B cell (primary cell): ENCODE results near the gene MAML3. TPM values are rescaled to one million over a fixed set of nuclear protein-coding genes. Genes with fewer than 3 reads are reported as not detected.

Experiments used
- ATAC-seq: fragments of 200-7000 bp; cut with Tn5 transposase; one replicate; pipeline ENCODE4 v1.10.0; 2021; ENCODE audit warnings: low read depth, mild to moderate bottlenecking, moderate number of reproducible peaks, moderate library complexity
- CTCF ChIA-PET: fragments of 350-600 bp; sonication (Branson Sonifier 250); formaldehyde crosslinking; loops from one replicate; lab custom pipeline; 2021; ENCODE audit warnings: antibody characterized with exemption, inconsistent platforms; lab: Charles Lee
- POLR2A ChIA-PET: fragments of 350-600 bp; sonication (Branson Sonifier 250); formaldehyde crosslinking; loops from one replicate; lab custom pipeline; 2021; ENCODE audit warnings: antibody characterized with exemption; lab: Charles Lee
- DNase-seq: peaks from one replicate; pipeline ENCODE4 v3.0.0; 2013
- H2AFZ ChIP-seq: 2 replicates; pipeline ENCODE4 v1.6.1; 2012; ENCODE audit warnings: mild to moderate bottlenecking, low read depth, low read length; ENCODE audit not compliant: insufficient read depth, poor library complexity, severe bottlenecking
- H3K27ac ChIP-seq, 2 donors: 1 replicate in 1 of 2; 2 replicates in 1 of 2; pipeline ENCODE4 v1.5.1; 2012 to 2013; ENCODE audit warnings: low read length in 2 of 2, mild to moderate bottlenecking in 2 of 2, moderate library complexity in 1 of 2
- H3K27me3 ChIP-seq, 4 experiments: fragments of 200-600 bp in 1 of 4; sonication (generic) in 1 of 4; replicated peaks in 1 of 4; 1 replicate in 2 of 4; 2 replicates in 2 of 4; pipeline versions ENCODE4 v1.6.1 to v1.7.0; 2013 to 2016; ENCODE audit warnings: low read length in 3 of 4, mild to moderate bottlenecking in 2 of 4, mixed read lengths in 1 of 4, moderate library complexity in 1 of 4; ENCODE audit not compliant: insufficient read depth in 4 of 4, control insufficient read depth in 3 of 4; ENCODE audit errors: control extremely low read depth in 1 of 4
- H3K36me3 ChIP-seq, 2 experiments: replicated peaks in 1 of 2; 1 replicate in 1 of 2; 2 replicates in 1 of 2; pipeline versions ENCODE4 v1.6.1 to v1.7.1; 2013; ENCODE audit warnings: low read length in 1 of 2; ENCODE audit not compliant: insufficient read depth in 2 of 2, control insufficient read depth in 1 of 2; ENCODE audit errors: control extremely low read depth in 1 of 2, extremely low read depth in 1 of 2
- H3K4me1 ChIP-seq, 2 donors: fragments of 200-600 bp in 1 of 2; sonication (generic) in 1 of 2; 1 replicate in 1 of 2; 2 replicates in 1 of 2; pipeline versions ENCODE4 v1.5.1 to v1.6.1; 2013 to 2017; ENCODE audit warnings: low read length in 2 of 2; ENCODE audit not compliant: control insufficient read depth in 2 of 2, insufficient read depth in 2 of 2
- H3K4me2 ChIP-seq: replicated peaks from 2 replicates; pipeline ENCODE3; 2012; ENCODE audit warnings: mild to moderate bottlenecking, low read depth, low read length; ENCODE audit not compliant: poor library complexity, severe bottlenecking
- H3K4me3 ChIP-seq, 5 experiments: fragments of 200-600 bp in 1 of 5; sonication (generic) in 1 of 5; 1 replicate in 3 of 5; 2 replicates in 2 of 5; pipeline versions ENCODE4 v1.5.1 to v1.7.0; 2011 to 2016; ENCODE audit warnings: low read length in 4 of 5, mild to moderate bottlenecking in 4 of 5, low read depth in 2 of 5, control low read depth in 1 of 5, moderate library complexity in 1 of 5; ENCODE audit not compliant: insufficient read depth in 1 of 5; ENCODE audit errors: control extremely low read depth in 1 of 5, extremely low read depth in 1 of 5
- H3K79me2 ChIP-seq: fragments of 200-600 bp; sonication (generic); one replicate; pipeline ENCODE4 v1.6.0; 2016; ENCODE audit warnings: low read length; ENCODE audit not compliant: control insufficient read depth, insufficient read depth
- H3K9ac ChIP-seq: fragments of 200-600 bp; sonication (generic); 2 replicates; pipeline ENCODE4 v1.6.1; 2017; ENCODE audit warnings: mild to moderate bottlenecking, low read length, moderate library complexity
- H3K9me3 ChIP-seq, 3 donors: one replicate each; pipeline versions ENCODE4 v1.6.1 to v1.7.1; 2013; ENCODE audit warnings: low read length in 2 of 3; ENCODE audit not compliant: control insufficient read depth in 2 of 3, insufficient read depth in 1 of 3; ENCODE audit errors: control extremely low read depth in 1 of 3
- H4K20me1 ChIP-seq: 2 replicates; pipeline ENCODE4 v1.6.0; 2012; ENCODE audit warnings: mild to moderate bottlenecking, low read length; ENCODE audit not compliant: insufficient read depth, control insufficient read depth, poor library complexity, severe bottlenecking
- H3K27ac Mint-ChIP-seq: one replicate; pipeline ENCODE4 v1.8.0; 2021; ENCODE audit warnings: mixed read lengths
- H3K27me3 Mint-ChIP-seq: one replicate; pipeline ENCODE4 v1.8.0; 2021; ENCODE audit warnings: mixed read lengths
- H3K4me1 Mint-ChIP-seq: one replicate; pipeline ENCODE4 v1.8.0; 2021; ENCODE audit warnings: mixed read lengths
- H3K4me3 Mint-ChIP-seq: one replicate; pipeline ENCODE4 v1.8.0; 2021; ENCODE audit warnings: mixed read lengths
- H3K9me3 Mint-ChIP-seq: one replicate; pipeline ENCODE4 v1.8.0; 2022; ENCODE audit warnings: mixed read lengths; ENCODE audit not compliant: insufficient read depth
- CTCF ChIP-seq: fragments of 200-600 bp; IDR thresholded peaks from one replicate; pipeline ENCODE4 v1.8.0; 2022; ENCODE audit warnings: antibody characterized with exemption, mild to moderate bottlenecking
- EZH2 ChIP-seq: IDR thresholded peaks from 2 replicates; pipeline ENCODE4 v1.6.1; 2012; ENCODE audit warnings: borderline replicate concordance, low read depth, mild to moderate bottlenecking, moderate library complexity, low read length; ENCODE audit not compliant: insufficient read depth, poor library complexity, severe bottlenecking
- WGBS: methylation state at CpG from one replicate; pipeline ENCODE4 v1.1.5; 2013; ENCODE audit warnings: missing lambda C conversion rate; ENCODE audit not compliant: insufficient coverage; 5-methylcytosine and 5-hydroxymethylcytosine counted together
- intact Hi-C: fragments of 100-400 bp; cut with micrococcal nuclease; formaldehyde crosslinking; loops from one replicate; pipeline ENCODE4 v1.10.0; 2022
- polyA plus RNA-seq: library from polyadenylated mRNA; depleted of rRNA; stranded (reverse); fragments of >200 nt; gene quantifications from 2 replicates; pipeline ENCODE4 v1.2.3, GENCODE V29; 2012
- total RNA-seq, 2 donors: library from RNA; stranded (reverse); fragments of 120-200 nt in 1 of 2; gene quantifications; 1 replicate in 1 of 2; 2 replicates in 1 of 2; pipeline versions ENCODE4 v1.2.3 to v1.2.4, GENCODE V29; 2013 to 2022

The MAML3 gene
- total and polyA plus RNA-seq, 2 donors (not counting 1 experiment from before 2014, with no cell fraction given): 0.94 to 5.3 TPM

- Mint-ChIP-seq H3K4me3 (no peak overlapping the region), H3K27me3 (peaks cover 6% of the 10 kb centered on the region), H3K27ac (no peak overlapping the region), H3K9me3 (no peaks in the 10 kb centered on the region), H3K4me1 (peaks cover 5% of the 10 kb centered on the region)
- Histone ChIP-seq H3K36me3 (no peaks in the 10 kb centered on the region), H4K20me1 (no peaks in the 10 kb centered on the region), H3K79me2 (no peaks in the 10 kb centered on the region), H3K9me3 (no peaks in the 10 kb centered on the region), H3K9ac (no peak overlapping the region), H3K27me3 (no peaks in the 10 kb centered on the region), H3K4me1 (no peaks in the 10 kb centered on the region), H2AFZ (peak overlapping the region; percentile 10), H3K27ac (no peak overlapping the region), H3K4me3 (no peak overlapping the region), H3K4me2 (no peak overlapping the region)
- DNase-seq: no peak
- ChIA-PET POLR2A (no interaction called here), CTCF (interaction anchor here (0.5 kb wide), 1 partner anchor 323 kb away, joined by 3 read pairs; no protein-coding TSS in a partner anchor)
- TF ChIP-seq EZH2 (no peak), CTCF (no peak)
- no peak for ATAC-seq
- WGBS: no CpG with 5 or more reads among the region's 2 CpGs
- intact Hi-C loops: no loop called here
These were observed 73.1 kb downstream of the MAML3 start for GRCh38 chr4:140080883-140081282.

GRCh38 chr4:140078366-140078765, 75.6 kb downstream of the MAML3 start:
- H3K9me3 ChIP-seq: no peaks in the 10 kb centered on the region
- Mint-ChIP-seq H3K27ac (no peak overlapping the region), H3K27me3 (peaks cover 8% of the 10 kb centered on the region), H3K4me3 (no peak overlapping the region), H3K4me1 (peaks cover 5% of the 10 kb centered on the region), H3K9me3 (no peaks in the 10 kb centered on the region)
- H3K9ac ChIP-seq: no peak overlapping the region
- no peak overlapping the region for H3K27ac ChIP-seq
- intact Hi-C loops: no loop called here
- H3K4me2 ChIP-seq: no peak overlapping the region
- H4K20me1 ChIP-seq: no peaks in the 10 kb centered on the region
- TF ChIP-seq CTCF (no peak), EZH2 (no peak)
- ChIA-PET CTCF (no interaction called here), POLR2A (no interaction called here)
- H3K27me3 ChIP-seq: no peaks in the 10 kb centered on the region
- H3K4me3 ChIP-seq: no peak overlapping the region
- H3K79me2 ChIP-seq: no peaks in the 10 kb centered on the region
- ATAC-seq: no peak
- DNase-seq: no peak
- no peaks in the 10 kb centered on the region for H3K36me3 ChIP-seq
- H2AFZ ChIP-seq: no peak overlapping the region
- no peaks in the 10 kb centered on the region for H3K4me1 ChIP-seq
- WGBS: 100% methylated on average over 1 of the region's 2 CpGs
